22Rv1 (cell line): ENCODE measurements around the gene QSOX1.

Experiments
- CTCF ChIP-seq: fragments of 450-650 bp; IDR thresholded peaks from 2 replicates; pipeline ENCODE4 v1.5.1; 2017; ENCODE audit warnings: mild to moderate bottlenecking
- ZFX ChIP-seq: fragments of 450-650 bp; IDR thresholded peaks from 2 replicates; pipeline ENCODE4 v1.6.1; 2017; ENCODE audit warnings: antibody characterized with exemption, borderline replicate concordance

DNA sequence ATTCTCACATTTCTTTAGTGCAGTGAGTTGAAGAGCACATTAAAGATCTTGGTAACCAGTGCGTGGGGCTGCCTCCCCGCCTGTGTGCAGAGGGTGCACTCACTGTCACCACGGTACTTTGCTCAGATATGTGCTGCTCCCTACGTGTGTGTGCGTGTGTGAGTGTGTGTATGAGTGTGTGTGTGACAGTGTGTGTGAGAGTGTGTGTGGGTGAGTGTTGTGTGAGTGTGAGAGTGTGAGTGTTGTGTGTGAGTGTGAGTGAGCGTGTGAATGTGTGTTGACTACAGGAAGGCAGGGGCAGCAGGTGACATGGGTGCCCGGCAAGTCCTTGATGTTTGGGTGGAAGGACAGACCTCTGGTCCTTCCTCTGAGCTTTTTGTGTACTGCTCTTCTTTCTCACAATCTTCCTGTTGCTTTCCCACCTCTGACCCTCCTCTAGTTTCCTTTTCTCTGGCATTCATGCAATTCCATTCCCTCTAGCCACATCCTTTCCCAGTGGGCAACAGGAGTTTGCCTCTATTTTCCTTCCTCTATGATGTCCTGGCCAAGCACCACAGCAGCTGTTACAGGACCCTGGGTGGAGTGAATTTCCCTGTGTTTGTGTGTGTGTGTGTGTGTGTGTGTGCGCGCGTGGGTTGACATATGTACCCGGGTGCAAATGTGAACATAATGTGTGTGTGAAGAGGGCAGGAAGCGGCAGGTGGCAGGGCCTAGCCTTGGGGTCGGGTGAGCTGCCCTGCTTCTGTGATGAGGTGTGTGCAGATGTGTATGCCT lies 95.2 kb downstream of the QSOX1 start:
- TF ChIP-seq CTCF (no peak), ZFX (no peak)
